Tibial nerve (tissue), 3 donors: ENCODE data around the gene PKN2.

Experiments
- CTCF ChIP-seq, 5 experiments: fragments of 200-600 bp in 3 of 5; fragments of 450-650 bp in 2 of 5; sonication (generic) in 3 of 5; IDR thresholded peaks; one replicate each; pipeline ENCODE4 v1.5.1; 2016 to 2019; ENCODE audit warnings: antibody characterized with exemption in 5 of 5, mild to moderate bottlenecking in 3 of 5, moderate library complexity in 2 of 5
- POLR2A ChIP-seq, 2 donors: fragments of 450-650 bp; IDR thresholded peaks; one replicate each; pipeline ENCODE4 v1.6.1; 2017; ENCODE audit warnings: antibody characterized with exemption in 2 of 2, mild to moderate bottlenecking in 2 of 2, moderate library complexity in 2 of 2

- no peak for TF ChIP-seq CTCF (IDR thresholded peaks at IDR 0.05)
- no peak for TF ChIP-seq POLR2A (IDR thresholded peaks at IDR 0.05)
Measured at GRCh38 chr1:88825721-88826120, 141.6 kb downstream of the PKN2 start.
